Tibial artery (tissue), 4 donors: ENCODE data around the gene NCOA3.

Experiments used
- DNase-seq, 2 donors: peaks; one replicate each; pipeline ENCODE4 v3.0.0-alpha.2; 2019
- H3K27ac ChIP-seq, 2 donors: fragments of 200-600 bp; sonication (generic) in 1 of 2; 1 replicate in 1 of 2; 2 replicates in 1 of 2; pipeline ENCODE4 v1.5.1; 2018 to 2019; ENCODE audit warnings: mild to moderate bottlenecking in 1 of 2
- H3K27me3 ChIP-seq, 2 donors: fragments of 200-600 bp; sonication (generic) in 1 of 2; one replicate each; pipeline versions ENCODE4 v1.5.1 to v1.6.0; 2016 to 2019
- H3K36me3 ChIP-seq, 3 donors: fragments of 200-600 bp; sonication (generic) in 2 of 3; one replicate each; pipeline ENCODE4 v1.5.1; 2016 to 2019; ENCODE audit warnings: mild to moderate bottlenecking in 2 of 3
- H3K4me1 ChIP-seq, 4 donors: fragments of 200-600 bp; sonication (generic) in 2 of 4; 1 replicate in 3 of 4; 2 replicates in 1 of 4; pipeline ENCODE4 v1.5.1; 2016 to 2019
- H3K4me3 ChIP-seq, 2 donors: fragments of 200-600 bp; sonication (generic) in 1 of 2; 1 replicate in 1 of 2; 2 replicates in 1 of 2; pipeline ENCODE4 v1.5.1; 2018 to 2019; ENCODE audit warnings: mild to moderate bottlenecking in 2 of 2
- H3K9me3 ChIP-seq, 3 donors: fragments of 200-600 bp; sonication (generic) in 1 of 3; one replicate each; pipeline ENCODE4 v1.5.1; 2016 to 2019
- CTCF ChIP-seq, 2 experiments: fragments of 200-600 bp in 1 of 2; fragments of 450-650 bp in 1 of 2; IDR thresholded peaks; one replicate each; pipeline ENCODE4 v1.5.1; 2017 to 2019; ENCODE audit warnings: antibody characterized with exemption in 2 of 2, mild to moderate bottlenecking in 1 of 2, moderate library complexity in 1 of 2
- intact Hi-C: fragments of 100-400 bp; cut with DNase I; formaldehyde crosslinking; loops from one replicate; pipeline ENCODE4 v1.15.0; 2023; ENCODE audit warnings: low total_unique reads

NCOA3 gene

GRCh38 chr20:47686545-47686944 lies 184.9 kb downstream of the NCOA3 start:
- no peak for DNase-seq
- Histone ChIP-seq H3K4me1 (no peaks in the 10 kb centered on the region), H3K27me3 (no peaks in the 10 kb centered on the region), H3K4me3 (no peak overlapping the region), H3K36me3 (peaks cover 0 to 67% (median 41%) of the 10 kb centered on the region in 3 donors), H3K27ac (no peak overlapping the region), H3K9me3 (peaks cover 5 to 10% (median 9%) of the 10 kb centered on the region in 3 donors)
- intact Hi-C loops, result no loop called here
- TF ChIP-seq CTCF (IDR thresholded peaks at IDR 0.05), result no peak

- H3K27ac ChIP-seq, result no peak overlapping the region
- H3K36me3 ChIP-seq, result peaks cover 0 to 67% (median 49%) of the 10 kb centered on the region in 3 donors
- intact Hi-C loops, result no loop called here
- no peak overlapping the region for H3K4me3 ChIP-seq
- no peak for TF ChIP-seq CTCF (IDR thresholded peaks at IDR 0.05)
- no peak for DNase-seq
- no peaks in the 10 kb centered on the region for H3K4me1 ChIP-seq
- H3K27me3 ChIP-seq, result no peaks in the 10 kb centered on the region
- H3K9me3 ChIP-seq, result peaks cover 6 to 18% (median 17%) of the 10 kb centered on the region in 3 donors
Observed at GRCh38 chr20:47687095-47687987, 185.7 kb downstream of the NCOA3 start.

GRCh38 chr20:47688385-47689381 lies 187.0 kb downstream of the NCOA3 start:
- Histone ChIP-seq H3K27me3 (no peaks in the 10 kb centered on the region), H3K36me3 (peaks cover 2 to 57% (median 45%) of the 10 kb centered on the region in 3 donors), H3K27ac (no peak overlapping the region), H3K9me3 (peaks cover 6 to 31% (median 26%) of the 10 kb centered on the region in 3 donors), H3K4me3 (no peak overlapping the region), H3K4me1 (no peaks in the 10 kb centered on the region)
- no peak for TF ChIP-seq CTCF (IDR thresholded peaks at IDR 0.05)
- intact Hi-C loops, result no loop called here
- no peak for DNase-seq

- intact Hi-C loops, result no loop called here
- DNase-seq, result no peak
Observed at GRCh38 chr20:47689731-47690130, 188.0 kb downstream of the NCOA3 start.

More at GRCh38 chr20:47689731-47690130, 188.0 kb downstream of the NCOA3 start:
- H3K27me3 ChIP-seq, result no peaks in the 10 kb centered on the region
- peaks cover 7 to 56% (median 51%) of the 10 kb centered on the region in 3 donors for H3K36me3 ChIP-seq
- no peaks in the 10 kb centered on the region for H3K4me1 ChIP-seq
- TF ChIP-seq CTCF (IDR thresholded peaks at IDR 0.05), result no peak
- H3K27ac ChIP-seq, result no peak overlapping the region
- no peak overlapping the region for H3K4me3 ChIP-seq
- H3K9me3 ChIP-seq, result peaks cover 6 to 36% (median 34%) of the 10 kb centered on the region in 3 donors
